ENCODE results near the gene SLC9A2.

Gene SLC9A2

DNA sequence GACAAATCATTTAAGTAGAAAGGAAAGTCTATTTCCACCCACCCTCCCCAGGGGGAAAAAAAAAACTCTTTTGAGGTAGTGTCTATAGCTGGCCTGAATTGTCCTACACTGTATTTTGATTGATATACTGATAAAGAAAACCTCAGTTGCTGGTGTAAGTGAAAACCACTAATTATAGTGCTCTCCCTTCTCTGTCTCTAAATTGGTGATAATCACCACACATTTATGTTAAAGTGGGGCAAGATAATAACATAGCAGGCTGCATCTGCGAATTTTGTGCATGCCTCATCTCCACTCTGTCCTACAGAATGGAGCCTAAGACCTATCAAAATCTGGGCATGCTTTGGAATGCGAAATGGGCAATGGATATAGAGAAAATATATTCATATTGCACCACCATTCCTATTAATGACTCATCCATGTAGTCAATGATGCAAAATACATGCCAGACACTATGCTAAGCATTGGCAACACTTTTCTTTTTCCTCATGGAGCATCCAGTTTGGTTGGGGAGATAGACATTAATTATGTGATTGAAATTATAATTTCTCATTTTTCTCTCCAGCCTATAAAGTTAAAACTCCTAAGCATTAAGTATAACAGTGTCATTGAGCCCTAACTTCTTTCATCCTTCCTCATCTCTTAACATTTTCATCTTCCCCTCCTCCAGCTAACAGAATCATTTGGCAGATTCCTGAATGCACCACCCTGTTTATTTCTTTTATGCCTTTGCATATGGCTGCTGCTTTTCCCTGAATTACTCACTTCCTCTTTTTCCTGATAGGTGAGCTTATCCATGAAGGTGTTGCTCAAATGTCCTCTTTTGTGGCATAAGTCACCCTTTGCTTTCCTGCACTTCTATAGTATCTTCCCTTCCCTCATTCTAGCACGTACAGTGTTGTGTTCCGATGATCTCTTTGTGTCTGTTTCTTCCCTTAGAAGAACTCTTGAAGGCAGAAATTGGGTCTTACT lies 58.2 kb downstream of the SLC9A2 start:
- DNase-seq = no peak

DNA sequence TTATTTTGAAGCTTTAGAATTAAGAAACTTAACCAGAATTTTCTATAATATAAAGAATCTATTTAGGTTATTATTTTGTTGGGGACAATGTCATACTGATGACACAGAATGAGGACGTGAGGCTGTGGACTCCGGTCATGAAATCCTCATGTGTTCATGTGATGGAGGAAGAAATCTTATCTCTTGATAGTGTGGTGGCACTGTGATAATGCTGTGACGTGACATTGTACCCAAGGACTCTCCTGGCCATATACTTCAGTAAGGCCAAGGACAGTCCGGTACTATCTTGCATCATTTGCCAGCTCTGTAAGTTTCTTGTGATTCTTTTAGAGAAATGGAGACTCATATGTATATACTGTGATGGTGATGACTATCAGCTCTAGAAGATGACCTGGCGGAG lies 59.1 kb downstream of the SLC9A2 start:
- no peak for DNase-seq

DNA sequence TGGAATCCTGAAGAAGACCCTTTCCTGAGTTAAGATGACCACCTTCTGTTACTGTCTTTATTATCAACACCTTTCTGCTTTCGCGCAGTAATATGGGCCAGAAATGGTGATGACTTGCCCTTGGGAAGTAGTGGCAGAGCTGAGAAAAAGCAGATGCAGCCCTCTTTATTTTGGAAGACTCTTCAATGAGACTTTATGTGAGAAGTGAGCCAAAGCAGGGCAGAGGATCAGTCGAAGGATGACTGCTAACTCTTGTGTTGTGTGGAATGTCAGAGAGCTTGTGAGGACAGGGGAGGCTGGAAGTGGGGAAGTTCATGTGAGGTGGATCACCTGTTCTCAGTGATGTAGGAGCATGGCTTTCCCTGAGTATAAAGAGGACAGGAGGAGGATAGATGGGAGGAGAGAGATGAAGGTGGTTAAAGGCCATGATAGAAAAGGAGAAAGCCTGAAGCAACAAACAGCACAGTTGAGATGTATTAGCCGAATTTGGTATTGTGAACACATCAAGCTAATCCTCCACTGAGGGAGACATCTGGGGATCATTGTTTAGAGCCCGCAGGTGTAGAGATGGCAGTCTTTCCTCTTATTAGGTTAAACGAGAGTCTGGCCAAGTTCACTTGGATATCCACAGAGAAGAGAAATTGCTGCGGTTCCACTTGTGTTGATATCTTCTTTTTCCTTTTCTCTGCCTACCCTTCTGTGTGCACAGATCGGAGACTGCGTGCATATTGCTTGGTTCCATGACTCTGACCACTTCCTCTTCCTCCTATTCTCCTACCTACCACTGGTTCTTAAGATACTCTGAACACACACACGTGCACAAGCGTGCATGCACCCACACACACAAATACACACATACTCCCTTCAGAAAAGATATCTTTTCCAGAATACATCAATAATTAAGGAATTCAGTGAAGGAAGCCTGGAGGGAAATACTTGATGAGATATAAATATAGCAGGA lies 67.4 kb downstream of the SLC9A2 start:
- DNase-seq = peak in 1 of 2 donors; percentile 0

DNA sequence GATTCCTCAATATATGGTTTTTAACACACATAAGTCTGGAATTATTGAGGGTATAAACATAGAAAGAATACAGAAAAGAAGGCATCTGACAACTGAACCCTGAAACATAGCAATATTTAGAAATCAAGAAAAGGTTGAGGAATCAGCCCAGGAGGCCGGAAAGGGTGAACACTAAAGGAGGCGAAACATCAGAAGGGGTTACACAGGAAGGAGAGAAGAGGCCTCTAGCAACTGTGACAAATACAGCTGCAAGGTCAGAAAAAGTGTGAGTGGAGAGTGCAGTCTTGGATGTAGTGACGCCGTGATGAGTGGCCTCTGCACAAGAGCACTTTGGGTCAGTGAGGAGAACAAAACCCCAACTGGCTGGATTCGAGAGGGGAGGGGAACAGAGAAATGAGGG lies 70.7 kb downstream of the SLC9A2 start:
- DNase-seq = no peak

DNA sequence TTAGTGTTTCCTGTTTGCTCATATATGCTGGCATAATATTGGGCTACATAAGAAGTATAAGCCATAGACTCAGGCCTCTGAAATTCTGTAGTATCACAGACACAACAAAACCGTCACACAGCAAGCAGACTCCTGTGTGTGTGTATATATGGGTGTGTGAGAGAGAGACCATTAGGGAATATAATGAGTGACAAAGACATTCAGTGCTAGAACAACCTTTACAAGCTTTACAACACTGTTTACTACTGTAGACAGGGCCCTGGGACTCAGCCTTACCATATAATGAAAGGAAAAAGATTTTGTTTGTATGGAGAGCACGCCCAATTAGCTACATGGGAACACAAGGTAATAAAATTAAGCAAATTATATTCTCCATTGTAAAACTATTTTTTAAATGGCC lies 77.1 kb downstream of the SLC9A2 start:
- no peak for DNase-seq

DNA sequence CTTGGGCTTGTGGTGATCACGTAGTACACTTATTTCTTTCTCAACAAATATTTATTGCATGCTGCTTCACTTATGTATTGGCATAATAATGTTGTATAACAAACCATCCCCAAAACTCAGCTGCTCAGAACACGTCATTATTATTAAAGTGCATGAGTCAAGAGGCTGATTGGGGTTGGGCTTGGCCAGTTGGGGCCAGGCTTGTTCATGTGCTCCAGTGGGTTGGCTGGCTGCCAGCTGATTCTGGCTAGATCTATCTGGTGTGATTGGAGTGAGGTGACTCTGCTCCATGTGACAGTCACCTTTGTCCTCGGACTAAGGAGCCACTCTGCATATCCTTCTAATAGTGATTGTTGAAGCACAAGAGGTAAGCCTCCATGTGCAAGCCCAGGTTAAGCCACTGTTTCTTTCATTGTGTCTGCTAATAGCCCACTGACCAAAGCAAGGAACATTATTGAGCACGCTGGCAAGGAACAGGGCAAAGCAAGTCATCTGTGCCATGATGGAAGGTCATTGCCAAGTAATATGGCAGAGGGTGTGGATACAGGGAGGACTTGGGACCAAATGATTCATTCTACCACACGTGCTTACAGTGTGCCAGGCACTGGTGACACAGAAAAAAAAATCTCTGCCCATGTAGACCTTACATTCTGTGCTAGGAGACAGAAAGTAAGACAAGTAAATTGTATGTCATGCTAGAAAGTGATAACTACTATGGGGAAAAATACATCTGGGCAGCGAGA lies 79.2 kb downstream of the SLC9A2 start:
- no peak for DNase-seq

DNA sequence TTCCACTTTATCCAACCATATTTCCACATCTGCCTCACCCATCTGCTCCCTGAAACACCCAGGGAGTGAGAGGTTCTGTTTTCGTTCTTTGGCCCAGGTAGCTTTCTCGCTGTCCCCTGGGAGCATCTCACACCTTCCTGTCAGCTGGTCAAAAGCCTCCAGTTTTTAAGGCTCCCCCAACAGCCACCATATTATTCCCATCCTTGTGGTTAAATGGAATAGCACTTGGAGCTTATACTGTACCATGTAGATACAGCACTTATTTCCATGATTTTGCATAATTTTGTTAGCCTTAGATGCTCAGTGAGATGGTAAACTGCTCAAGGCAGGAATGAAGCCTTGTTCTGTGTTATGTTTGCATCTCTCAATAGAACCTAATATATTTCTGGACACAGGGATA lies 84.0 kb downstream of the SLC9A2 start:
- DNase-seq = no peak

DNA sequence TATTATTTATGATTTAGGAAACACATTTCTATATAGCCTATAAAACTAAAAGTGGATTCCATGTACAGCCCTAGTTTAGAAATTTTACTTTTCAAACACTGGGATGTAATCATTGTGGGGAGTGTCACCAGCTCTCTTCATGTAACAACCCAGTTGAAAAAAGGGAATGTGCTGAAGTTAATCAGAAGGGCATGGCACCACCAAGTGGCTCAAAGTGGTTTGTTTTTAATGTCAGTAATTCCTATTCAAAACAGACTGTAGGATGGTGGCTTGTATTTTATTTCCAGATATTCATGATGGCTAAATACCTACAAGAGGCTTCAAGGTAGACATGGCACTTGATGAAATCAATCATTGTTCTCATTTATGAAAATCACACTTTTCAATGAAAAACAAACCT lies 84.4 kb downstream of the SLC9A2 start:
- DNase-seq = peak in 1 of 2 donors; percentile 9

DNA sequence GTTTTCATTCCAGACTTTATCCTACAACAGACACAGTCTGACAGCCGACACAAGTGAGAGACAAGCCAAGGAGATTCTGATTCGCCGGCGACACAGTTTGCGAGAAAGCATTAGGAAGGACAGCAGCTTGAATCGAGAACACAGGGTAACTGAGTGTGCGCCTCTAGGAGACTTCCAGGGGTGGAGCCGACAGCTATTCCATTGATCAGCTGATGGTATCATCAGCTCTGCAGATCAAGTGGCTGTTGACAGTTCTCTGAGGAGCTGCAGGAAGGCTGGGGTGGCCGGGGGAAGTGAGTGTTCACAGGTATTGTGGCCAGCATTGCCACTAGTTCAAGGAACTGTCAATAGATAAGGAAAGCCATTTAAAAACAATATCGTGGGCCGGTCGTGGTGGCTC lies 85.2 kb downstream of the SLC9A2 start:
- no peak for DNase-seq

DNA sequence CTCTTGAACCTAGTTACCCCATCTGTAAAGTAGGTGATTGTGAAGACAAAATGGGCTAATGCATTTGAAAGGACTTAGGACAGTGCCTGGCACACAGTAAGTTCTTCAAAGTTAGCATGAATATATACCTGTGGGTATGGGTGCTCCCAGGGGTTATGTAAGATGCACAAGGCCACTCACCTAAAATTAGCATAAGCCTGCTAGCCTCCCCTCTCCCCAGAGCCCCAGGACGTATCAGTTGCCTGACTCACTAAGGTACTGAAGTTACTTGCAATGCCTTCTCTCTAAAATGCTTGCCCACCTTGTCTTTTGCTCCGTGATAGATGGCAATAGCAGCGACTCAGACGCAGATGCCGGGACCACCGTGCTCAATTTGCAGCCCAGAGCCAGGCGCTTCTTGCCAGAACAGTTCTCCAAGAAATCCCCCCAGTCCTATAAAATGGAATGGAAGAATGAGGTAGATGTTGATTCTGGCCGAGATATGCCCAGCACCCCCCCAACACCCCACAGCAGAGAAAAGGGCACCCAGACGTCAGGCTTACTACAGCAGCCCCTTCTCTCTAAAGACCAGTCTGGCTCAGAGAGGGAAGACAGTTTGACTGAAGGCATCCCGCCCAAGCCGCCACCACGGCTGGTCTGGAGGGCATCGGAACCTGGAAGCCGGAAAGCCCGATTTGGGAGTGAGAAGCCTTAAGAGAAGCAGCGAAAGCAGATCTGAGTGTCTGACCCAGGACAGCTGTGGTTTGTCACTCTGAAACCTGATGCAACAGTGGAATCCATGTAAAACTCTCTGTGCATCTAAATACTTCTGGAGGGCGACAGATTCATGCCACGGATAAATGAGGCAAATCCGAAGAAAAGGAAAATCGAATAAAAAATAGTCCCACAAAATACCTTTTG lies 88.7 kb downstream of the SLC9A2 start:
- no peak for DNase-seq

DNA sequence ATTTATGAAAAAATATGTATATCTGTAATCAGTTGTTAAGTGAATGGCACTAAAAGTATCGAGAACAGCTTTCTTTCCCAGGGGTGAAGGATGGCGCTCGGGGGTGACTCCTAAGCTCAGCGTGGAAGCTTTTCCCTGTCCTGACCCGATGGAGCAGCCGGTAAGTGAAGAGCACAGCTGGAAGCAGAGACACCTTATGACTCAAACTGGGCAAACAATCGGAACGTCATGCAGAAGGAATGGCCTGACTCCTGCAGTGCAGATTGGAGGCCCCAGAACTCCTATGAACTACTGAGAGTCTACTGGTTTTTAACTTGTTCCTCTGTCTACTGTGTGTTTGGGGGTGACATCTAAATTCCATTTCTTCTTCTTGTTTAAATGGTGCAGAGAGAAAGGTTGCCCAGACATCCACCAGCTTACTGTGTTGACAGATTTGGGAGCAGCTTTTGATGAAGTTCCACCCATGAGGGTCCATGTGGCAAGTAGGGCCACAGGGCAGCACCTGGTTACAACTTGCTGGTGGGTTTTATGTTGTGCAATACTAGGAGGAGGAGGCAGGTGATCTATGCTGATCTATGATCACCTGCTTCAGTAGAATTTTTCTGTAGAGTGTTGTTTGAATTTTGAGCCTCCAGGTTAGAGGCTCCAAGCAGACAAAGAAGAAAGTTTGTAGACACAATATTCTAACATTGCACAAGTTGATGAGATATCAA lies 89.7 kb downstream of the SLC9A2 start:
- DNase-seq = no peak

DNA sequence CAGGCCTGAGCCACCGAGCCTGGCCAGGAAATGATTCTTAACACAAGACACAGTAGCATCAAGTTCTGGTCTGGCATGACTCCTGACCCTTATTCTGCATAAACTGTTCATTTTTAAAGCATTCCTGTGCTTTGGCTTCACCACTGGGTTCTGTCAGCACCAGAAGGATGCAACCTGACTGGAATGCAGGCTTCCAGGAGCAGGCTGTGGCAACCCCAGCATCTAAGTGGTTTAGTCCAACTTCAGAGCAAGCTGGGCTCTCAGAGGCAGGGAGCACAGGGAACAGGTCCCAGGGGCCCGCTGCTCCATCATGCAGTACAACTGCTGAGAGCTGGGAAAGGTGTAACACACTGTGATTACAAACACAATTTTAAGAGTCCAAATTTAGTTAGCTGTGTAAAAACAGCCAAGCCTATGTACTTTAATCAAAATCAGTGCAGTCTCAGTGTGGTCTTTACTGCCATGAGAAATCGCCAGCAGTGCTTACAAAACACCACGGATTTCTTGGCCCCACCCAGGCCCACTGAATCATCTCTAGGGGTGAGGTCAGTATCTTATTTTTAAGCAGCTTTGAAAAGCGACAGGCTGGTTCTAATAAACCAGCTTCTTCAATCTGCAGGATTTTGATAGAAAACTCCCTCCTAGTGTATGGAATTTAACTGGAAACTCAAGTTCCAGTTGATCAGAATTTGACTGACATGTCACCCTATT lies 98.1 kb downstream of the SLC9A2 start:
- no peak for DNase-seq

DNA sequence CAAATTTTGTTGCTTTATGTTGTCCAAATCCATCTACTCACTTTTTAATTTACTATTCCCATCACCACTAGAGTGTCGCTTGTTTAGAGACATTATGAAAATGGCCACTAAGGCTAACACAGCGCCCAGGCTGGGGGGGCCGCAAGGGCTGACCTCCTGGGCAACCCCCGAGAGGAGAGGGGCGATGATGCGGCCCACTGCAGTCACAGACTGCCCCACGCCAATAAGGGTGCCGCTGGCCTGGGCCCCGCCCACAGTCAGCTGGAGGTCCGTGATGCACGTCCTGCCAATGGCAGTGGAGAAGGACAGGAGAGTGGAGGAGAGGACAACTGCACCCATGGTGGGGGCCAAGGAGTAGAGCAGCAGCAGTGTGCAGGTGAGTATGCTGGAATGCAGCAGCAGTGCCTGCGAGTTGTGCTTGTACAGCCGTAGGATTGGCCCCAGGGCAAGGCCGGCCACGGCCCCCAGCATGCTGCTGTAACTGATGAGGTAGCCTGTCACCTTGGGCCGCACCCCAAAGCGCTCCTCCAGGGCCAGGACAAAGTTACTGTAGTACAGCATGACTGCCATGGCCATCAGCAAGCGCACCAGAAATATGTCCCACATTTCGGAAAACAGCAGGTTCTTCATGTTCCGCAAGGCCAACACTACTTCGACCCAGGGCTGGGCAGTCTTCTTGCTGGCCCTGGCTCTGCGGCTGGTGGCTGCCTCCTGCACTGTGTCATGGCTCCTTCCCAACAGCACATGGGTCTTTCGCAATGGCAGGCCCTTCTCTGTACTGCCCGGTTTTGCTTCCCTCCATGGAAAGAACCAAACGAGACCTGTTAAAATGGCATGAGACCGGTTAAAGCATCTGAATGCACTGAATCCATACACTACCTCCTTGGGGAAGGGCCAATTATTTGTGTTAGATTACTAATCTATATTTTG lies 99.3 kb downstream of the SLC9A2 start:
- no peak for DNase-seq

DNA sequence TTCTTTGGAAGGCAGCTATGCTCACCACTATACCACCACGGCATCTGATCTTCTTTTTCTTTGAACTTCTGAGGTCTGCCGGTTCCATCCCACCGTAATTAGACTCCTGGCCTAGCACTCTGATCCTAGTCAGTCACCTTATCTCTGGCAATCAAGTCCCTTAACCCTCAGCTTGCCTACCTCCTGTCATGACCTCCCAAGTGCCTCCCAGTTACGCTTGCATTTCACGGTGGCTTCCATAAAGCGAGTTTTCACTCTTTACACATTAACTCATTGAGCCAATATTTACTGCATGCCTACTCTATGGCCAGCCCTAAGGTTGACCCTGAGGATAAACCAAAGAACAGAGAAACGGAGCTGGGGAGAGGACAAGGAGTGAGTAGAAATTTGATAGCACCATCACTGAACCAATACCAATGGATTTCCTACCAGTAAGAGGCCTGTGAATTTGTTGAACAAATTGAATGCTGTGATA lies 104.7 kb downstream of the SLC9A2 start:
- DNase-seq = no peak

DNA sequence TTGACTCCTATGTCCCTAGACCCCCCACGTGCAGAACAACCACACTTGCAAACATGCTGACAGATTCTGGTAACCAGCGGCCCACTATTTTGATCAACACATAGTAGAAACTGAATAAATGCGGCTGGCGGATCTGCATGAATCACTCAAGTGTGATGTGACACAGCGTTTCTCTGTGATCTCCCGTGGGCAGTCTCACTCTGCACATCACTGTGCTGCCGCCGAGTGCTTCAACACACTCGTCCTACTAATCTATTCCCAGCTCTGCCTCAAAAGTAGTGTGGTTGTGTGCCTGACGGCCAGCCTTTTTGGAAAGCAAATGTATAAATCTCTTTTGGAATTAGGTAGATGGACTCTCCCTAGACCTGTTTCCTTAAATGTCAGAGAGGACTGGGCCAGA lies 105.2 kb downstream of the SLC9A2 start:
- DNase-seq = no peak

DNA sequence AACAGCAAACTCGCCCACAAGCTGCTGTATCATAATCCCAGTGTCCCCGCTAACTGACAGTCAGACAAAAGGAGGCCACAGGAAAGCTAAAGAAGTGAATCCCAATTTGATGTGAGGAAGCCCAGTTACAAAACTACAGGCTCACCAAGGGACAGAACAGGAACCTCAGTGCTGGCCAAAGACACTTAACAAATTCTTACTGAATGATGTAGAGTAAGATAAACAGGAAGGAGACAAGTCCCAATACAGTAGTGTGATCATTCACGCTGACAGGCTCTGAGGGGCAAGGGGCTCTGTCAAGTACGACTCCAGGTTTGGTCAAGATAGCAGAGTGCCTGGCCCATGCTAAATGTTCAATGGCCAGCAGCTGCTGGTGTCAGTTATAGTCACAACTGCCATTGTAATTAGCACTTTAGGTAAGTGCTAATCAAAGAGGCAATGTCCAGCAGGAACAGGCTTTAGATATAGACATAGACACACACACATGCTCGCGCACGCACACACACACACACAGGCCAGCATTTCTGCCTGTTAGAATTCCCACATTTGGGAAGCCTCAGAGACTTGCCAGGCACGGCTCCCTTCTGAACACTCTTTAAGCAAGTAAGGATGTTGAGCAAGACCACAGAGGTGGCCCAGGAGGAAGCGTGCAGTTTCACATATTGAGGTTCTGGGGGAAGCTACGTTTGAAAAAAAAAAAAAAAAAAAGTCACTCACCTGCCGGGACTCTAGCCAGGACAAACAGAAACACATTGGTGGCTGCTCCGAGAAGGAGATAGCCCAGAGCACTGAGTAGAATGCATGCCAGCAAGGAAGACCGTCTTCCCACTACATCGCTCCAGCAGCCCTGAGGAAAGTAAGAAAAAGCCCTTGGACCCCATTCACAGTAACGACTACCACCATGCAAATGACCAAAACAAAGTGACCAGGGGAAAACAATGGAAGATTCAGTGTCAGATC lies 107.1 kb downstream of the SLC9A2 start:
- DNase-seq = no peak

DNA sequence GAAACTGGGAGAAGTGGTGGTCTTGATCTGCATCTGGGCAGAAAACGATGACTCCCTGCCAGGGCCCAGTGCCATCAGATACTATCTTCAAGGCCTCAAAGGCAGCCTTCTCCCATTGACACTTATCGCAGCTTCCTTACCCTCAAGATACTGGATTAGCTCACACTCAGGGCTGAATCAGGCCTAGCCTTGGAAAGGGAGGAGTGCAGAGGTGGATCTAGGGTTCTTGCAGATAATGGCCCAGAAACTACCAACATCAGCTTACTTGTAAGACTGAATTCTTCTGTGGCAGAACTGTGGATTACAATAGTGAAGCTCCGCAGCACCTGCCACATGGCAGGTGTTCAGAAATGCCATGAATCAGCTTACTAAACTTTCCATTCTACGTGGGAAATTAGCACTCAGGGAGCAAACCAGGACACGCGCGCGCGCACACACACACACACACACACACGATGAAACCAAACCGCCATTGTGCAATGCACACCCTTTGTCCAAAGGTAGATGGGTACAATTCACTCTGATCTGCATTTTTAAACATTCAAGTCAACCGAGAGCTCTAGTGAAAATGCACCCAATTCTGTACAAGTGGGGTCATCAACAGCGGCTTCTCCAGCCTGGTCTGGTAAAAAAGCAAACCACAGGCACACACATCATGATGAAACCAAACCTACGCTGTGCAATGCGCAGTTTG lies 116.2 kb downstream of the SLC9A2 start:
- DNase-seq = no peak

DNA sequence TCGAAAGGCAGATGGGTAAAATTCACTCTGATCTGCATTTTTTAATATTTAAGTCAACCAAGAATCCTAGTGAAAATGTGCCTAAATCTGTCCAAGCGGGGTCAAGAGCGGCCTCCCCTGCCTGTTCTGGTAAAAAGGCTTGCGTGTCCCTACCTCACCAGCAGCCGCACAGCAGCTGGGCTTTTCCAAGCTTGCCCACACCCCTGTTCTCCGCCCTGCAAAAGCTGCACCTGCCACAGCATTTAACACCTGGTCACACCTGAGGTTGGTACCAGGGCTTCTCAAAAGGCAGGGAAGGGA lies 116.7 kb downstream of the SLC9A2 start:
- DNase-seq = no peak
